ENCODE measurements around the gene PKHD1. TPM values are rescaled to one million over a fixed set of nuclear protein-coding genes. Genes with fewer than 3 reads are reported as not detected.

The PKHD1 gene
- total RNA-seq, 1 experiment from 2014 or later = 0.09 TPM

GRCh38 chr6:52102405-52102804 is 15.0 kb upstream of the PKHD1 start:
- no peaks in the 10 kb centered on the region for H3K9me3 ChIP-seq (ENCODE audit: control insufficient read depth, low read depth, low read length)
- no peaks in the 10 kb centered on the region for H3K4me1 ChIP-seq (ENCODE audit: insufficient read depth, low read length)
- no peak overlapping the region for H2BK12ac ChIP-seq (ENCODE audit: insufficient read length, low read depth, low read length)
- peak overlapping the region; percentile 34 for H3K18ac ChIP-seq (ENCODE audit: insufficient read length, low read depth, low read length)
- H4K8ac ChIP-seq (replicated peaks; ENCODE audit: insufficient read length, low read depth, low read length) = no peak overlapping the region
- Mint-ChIP-seq H3K9me3 (peaks cover 5% of the 10 kb centered on the region in 2 experiments), H3K27me3 (ENCODE audit: low read depth) (no peaks in the 10 kb centered on the region), H3K27ac (no peak overlapping the region), H3K36me3 (ENCODE audit: insufficient read depth in 1 of 3, low read depth in 3 of 3) (peaks cover 1 to 3% (median 2%) of the 10 kb centered on the region in 3 experiments), H3K4me3 (no peak overlapping the region), H3K4me1 (peaks cover 7 to 8% of the 10 kb centered on the region in 2 experiments)
- H3K4ac ChIP-seq (ENCODE audit: low read depth, low read length) = no peak overlapping the region
- no peak for TF ChIP-seq CTCF (conservative IDR thresholded peaks at IDR 0.05)
- H2BK5ac ChIP-seq (ENCODE audit: insufficient read length, low read length) = no peak overlapping the region
- no peak overlapping the region for H4K5ac ChIP-seq (ENCODE audit: insufficient read length, low read depth, low read length)
- no peak overlapping the region for H2AFZ ChIP-seq (ENCODE audit: low read length)
- H3K27me3 ChIP-seq (ENCODE audit: insufficient read depth, low read length) = no peaks in the 10 kb centered on the region
- no peak overlapping the region for H3K56ac ChIP-seq (ENCODE audit: insufficient read length, low read depth, low read length)
- H3K4me2 ChIP-seq (ENCODE audit: insufficient read depth, insufficient read length, low read length) = no peak overlapping the region
- H3K79me2 ChIP-seq (ENCODE audit: insufficient read depth, low read length) = no peaks in the 10 kb centered on the region
- H2BK120ac ChIP-seq (ENCODE audit: low read depth, low read length, poor library complexity, severe bottlenecking) = no peak overlapping the region
- no peak overlapping the region for H4K91ac ChIP-seq (ENCODE audit: insufficient read length, low read depth, low read length)
- H3K79me1 ChIP-seq (ENCODE audit: insufficient read depth, low read depth, low read length, poor library complexity, severe bottlenecking) = no peaks in the 10 kb centered on the region
- no CpG with 5 or more reads among the region's 1 CpG for WGBS (ENCODE audit: extremely low coverage, insufficient read length, low lambda C conversion rate)
- H2AK5ac ChIP-seq (ENCODE audit: insufficient read length, low read length) = no peak overlapping the region
- H2BK15ac ChIP-seq (ENCODE audit: low read depth, low read length) = no peak overlapping the region
- H3K23ac ChIP-seq (ENCODE audit: insufficient read length, low read depth, low read length) = no peak overlapping the region
- no peak overlapping the region for H3K14ac ChIP-seq (ENCODE audit: insufficient read depth, low read length)
- H2BK20ac ChIP-seq (ENCODE audit: low read depth, low read length, poor library complexity, severe bottlenecking) = no peak overlapping the region
- no peak overlapping the region for H3K9ac ChIP-seq (ENCODE audit: extremely low read depth, insufficient read length, low read length)
- H3K23me2 ChIP-seq (ENCODE audit: insufficient read length, low read depth, low read length, poor library complexity, severe bottlenecking) = no peaks in the 10 kb centered on the region
- H3K27ac ChIP-seq (ENCODE audit: insufficient read length, low read depth, low read length) = no peak overlapping the region
- DNase-seq = no peak
- no peaks in the 10 kb centered on the region for H4K20me1 ChIP-seq (ENCODE audit: control insufficient read depth, insufficient read depth, insufficient read length)
- no peak overlapping the region for H3T11ph ChIP-seq (ENCODE audit: low read length)
